ENCODE measurements around the gene IFT52.
A peak's percentile ranks its signal among the peaks of the same experiment; 100 is the strongest.
"Not testable (repeated sequence)": the region's sequence is repeated elsewhere in the genome, so short reads cannot be mapped to it uniquely, and the experiment has no call there.

IFT52 gene

GRCh38 chr20:43653966-43654365 lies 63.2 kb downstream of the IFT52 start:
- no peak for DNase-seq

- not testable (repeated sequence) for DNase-seq
Observed at GRCh38 chr20:43655176-43655575, 64.4 kb downstream of the IFT52 start.

GRCh38 chr20:43655937-43656336 lies 65.2 kb downstream of the IFT52 start:
- no peak for DNase-seq

DNA sequence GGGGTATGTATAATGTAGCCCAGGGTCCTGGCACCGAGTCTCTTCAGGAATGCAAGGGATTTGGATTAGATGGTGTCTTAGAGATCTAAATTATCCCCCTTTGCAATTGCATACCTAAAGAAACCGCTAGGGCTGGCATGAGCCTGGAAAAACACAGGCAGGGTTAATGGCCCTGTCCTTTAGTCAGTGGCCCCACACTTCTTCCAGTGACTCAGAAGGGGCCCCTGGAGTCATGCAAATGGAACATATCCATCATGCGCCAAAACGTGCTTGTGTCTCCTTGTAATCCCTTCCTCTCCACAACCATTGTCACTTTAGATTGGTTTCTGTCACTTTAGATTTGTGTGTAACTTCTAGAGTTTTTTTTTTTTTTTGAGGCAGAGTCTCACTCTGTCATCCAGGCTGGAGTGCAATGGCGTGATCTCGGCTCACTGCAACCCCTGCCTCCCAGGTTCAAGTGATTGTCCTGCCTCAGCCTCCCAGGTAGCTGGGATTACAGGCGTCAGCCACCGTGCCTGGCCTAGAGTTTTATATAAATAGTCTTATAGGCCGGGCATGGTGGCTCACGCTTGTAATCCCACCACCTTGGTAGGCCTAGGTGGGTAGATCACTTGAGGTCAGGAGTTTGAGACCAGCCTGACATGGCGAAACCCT lies 67.5 kb downstream of the IFT52 start:
- no peak for DNase-seq

- DNase-seq: no peak
Observed at GRCh38 chr20:43658723-43659419, 68.1 kb downstream of the IFT52 start.

GRCh38 chr20:43662943-43663655 lies 72.4 kb downstream of the IFT52 start:
- DNase-seq: no peak

- no peak for DNase-seq
Observed at GRCh38 chr20:43665466-43666176, 74.9 kb downstream of the IFT52 start.

DNA sequence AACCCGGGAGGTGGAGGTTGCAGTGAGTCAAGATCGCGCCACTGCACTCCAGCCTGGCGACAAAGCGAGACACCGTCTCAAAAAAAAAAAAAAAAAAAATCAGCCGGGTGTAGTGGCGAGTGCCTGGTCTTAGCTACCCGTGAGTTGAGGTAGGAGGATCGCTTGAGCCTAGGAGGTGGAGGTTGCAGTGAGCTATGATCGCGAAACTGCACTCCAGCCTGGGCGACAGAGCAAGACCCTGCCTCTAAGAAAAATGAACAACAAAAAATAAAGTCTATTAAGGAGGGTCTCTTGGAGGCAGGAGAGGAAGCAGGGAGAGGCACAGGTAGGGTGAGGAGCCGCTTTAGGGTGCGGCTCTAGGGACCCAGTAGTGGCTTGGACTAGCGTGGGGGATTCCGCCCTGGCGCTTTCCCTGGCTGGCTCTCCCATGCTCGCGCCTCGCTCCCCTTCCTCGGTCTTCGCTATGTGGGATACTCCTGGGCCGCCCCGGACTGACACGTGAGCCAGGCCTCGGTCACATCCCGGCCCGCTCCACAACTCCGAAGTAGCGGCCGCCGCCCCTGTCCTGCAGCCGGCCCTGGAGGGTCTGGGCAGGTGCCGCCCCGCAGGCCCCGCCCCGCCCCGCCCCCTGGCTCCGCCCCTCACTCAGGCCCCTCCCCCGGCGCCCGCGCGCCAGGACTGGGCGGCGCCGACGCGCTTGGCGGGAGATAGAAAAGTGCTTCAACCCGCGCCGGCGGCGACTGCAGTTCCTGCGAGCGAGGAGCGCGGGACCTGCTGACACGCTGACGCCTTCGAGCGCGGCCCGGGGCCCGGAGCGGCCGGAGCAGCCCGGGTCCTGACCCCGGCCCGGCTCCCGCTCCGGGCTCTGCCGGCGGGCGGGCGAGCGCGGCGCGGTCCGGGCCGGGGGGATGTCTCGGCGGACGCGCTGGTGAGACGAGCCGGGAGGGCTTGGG lies 75.9 kb downstream of the IFT52 start, which contains the start of gene MYBL2:
Gene MYBL2, plus strand, starts transcription at position 739 of the 953 bp plus-strand sequence. Its CDS starts 170 bp downstream, at position 909.
- peak; percentile 75 for DNase-seq

GRCh38 chr20:43667341-43668132 lies 76.8 kb downstream of the IFT52 start:
- DNase-seq: no peak

DNA sequence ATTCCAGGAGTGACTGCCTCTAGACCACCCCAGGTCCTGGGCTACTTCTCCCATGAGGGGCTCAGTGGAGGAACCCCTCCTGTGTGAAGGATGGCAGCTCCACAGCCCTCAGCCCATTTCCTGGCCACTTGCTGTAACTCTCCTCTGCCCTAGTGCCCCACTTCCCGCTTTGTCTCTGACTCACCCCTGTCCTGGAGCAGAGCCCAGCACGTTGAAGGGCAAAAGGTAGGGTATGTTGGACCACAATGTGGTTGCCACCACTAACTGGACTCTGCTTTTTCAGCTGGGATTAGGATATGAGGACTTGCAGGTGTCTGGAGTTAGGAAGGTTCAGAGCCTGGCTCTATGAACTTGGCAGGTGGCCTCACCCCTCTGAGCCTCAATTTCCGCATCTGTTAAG lies 78.6 kb downstream of the IFT52 start:
- DNase-seq: no peak

GRCh38 chr20:43670423-43670822 lies 79.7 kb downstream of the IFT52 start:
- no peak for DNase-seq

DNA sequence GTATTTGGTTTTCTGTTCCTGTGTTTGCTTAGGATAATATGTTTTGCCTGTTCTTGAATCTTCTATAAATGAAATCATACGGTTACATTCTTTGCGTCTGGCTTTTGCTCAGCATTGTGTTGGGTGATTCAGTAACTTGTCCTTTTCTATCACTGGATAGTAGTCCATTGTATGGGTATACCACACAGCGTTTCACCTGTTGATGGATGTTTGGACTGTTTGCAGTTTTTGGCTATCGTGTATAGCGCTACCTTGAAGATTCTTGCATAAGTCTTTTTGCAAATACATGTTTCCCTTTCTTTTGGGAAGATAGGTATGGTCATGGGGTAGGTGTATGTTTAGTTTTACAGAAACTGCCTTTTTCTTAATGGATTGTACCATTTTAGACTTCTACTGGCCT lies 85.6 kb downstream of the IFT52 start:
- no peak for DNase-seq

GRCh38 chr20:43680981-43681380 lies 90.2 kb downstream of the IFT52 start:
- no peak for DNase-seq

DNA sequence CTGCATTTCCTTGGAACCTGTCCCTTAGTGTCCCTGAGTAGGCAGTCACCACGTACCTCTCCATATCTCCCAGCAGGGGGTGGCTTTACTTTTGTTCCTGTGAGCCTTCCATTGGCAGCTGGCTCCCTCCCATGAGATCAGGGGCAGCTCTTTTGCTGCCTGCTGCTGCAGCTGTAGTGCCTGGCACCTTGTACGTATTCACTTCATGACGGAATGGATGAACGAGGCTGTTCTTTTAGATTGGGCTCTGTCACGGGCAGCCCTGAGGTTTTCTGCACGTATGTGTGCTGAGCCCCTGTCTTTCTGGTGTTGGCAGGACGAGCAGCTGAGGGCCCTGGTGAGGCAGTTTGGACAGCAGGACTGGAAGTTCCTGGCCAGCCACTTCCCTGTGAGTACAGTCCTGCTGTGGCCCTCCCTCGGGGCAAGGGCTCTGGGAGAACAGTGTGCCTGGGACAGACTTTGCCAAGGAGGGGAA lies 90.8 kb downstream of the IFT52 start:
- DNase-seq: no peak

GRCh38 chr20:43681991-43682410 lies 91.3 kb downstream of the IFT52 start:
- DNase-seq: no peak

GRCh38 chr20:43682446-43682845 lies 91.7 kb downstream of the IFT52 start:
- no peak for DNase-seq

DNA sequence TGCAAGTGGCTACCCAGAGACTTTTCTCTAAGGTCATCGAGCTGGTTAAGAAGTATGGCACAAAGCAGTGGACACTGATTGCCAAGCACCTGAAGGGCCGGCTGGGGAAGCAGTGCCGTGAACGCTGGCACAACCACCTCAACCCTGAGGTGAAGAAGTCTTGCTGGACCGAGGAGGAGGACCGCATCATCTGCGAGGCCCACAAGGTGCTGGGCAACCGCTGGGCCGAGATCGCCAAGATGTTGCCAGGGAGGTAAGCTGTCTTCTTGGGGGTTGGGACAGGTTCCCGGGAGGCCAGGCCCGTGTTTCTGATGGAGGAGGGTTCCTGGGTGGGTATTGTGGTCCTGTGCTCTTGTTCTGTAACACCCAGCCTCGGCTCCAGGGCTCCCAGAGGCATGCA lies 96.1 kb downstream of the IFT52 start:
- no peak for DNase-seq

DNA sequence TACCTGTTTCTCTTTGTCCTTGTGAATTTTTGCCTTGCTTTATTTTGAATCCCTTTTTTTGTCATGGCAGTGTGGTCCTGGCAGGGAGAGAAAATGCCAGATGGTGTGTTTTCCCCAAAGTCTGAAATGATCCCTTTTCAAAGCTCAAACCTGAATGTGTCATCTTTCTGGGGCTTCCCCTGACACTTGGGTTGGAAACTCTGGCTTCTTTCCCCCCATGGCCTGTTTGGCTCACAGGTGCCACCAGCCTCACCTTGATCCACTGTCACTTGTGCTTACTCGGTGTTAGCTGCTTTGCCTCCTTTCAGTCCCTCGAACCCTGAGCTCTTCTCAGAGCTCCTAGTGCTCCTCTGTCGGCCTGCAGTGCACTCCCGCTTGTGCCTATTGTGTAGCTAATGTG lies 98.4 kb downstream of the IFT52 start:
- DNase-seq: no peak

- no peak for DNase-seq
Observed at GRCh38 chr20:43690943-43691598, 100.3 kb downstream of the IFT52 start.

- peak; percentile 70 for DNase-seq
Observed at GRCh38 chr20:43691928-43692524, 101.3 kb downstream of the IFT52 start.

Measured in CD4-positive, alpha-beta T cell treated with Interleukin-17A for 4 hours (primary cell).